ENCODE data around the gene BRD3.

BRD3 gene

GRCh38 chr9:134035041-134036039, 32.5 kb downstream of the BRD3 start:
- DNase-seq = no peak

- DNase-seq = no peak
Observed at GRCh38 chr9:134034215-134035040, 33.4 kb downstream of the BRD3 start.

DNA sequence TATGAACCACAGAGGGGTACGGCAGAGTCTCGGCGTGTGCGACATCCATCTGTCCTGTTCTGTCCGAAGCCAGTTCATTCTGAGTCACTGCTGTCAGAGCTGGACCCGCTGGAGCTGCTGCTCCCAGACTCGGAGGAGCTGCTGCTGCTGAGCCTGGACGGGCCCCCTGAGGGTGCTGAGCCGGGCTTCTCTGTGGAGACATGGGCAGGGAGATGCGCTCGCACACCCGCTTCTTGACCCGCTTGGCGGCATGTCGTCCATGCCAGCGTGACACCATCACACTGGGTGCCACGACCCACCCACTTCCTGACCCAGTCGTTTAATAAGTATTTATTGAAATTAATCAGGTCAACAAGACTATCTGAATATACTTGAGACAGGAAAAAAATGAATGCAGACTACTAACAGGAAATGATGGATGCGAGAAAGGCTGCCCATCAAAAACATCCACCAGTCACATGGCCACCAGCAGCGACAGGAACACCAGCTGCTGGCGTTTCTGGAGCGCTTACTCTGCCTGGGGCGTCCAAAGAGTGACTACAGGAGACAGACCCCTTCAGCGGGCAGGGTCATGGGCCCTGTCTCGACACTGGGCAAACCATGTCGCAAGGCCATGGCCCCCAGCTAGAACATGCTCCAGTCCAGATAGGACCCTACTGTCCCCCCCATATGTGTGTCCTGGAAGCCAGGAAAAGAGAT, 34.2 kb downstream of the BRD3 start:
- no peak for DNase-seq

DNA sequence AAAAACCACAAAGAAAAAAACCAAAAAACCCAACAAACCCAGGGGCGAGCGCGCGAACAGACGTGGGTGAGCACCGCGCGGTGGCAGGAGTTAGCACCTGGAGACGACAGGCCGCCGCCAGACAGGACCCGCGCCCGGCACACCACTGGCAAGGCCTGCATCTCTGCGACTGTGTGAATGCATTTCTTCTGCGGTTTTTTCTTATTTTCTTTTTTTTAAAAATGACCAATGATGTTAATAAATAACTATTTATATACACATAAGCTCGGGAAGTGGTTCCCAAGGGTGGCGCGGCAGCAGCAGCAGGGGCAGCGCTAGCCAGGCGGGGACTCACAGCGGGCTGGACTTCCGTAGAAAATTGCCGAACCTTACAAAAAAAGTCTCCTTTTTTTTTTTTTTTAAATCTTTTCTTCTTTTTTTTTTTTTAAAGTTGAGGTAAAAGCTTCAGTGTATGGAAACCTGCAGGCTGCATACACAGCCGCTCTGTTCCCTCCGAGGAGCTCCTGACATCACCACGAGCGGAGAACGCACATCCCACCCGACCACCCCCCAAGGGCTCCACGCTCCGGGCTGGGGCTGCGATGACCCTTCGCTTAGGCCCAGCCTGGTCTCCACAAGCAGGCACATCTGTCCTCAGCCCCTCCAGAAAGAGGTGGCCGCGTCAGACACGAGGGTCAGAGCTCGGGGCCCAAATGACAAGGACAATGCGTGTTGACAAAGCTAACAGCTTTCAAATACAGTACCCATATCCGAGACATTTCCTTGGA, 35.2 kb downstream of the BRD3 start:
- DNase-seq = no peak

DNA sequence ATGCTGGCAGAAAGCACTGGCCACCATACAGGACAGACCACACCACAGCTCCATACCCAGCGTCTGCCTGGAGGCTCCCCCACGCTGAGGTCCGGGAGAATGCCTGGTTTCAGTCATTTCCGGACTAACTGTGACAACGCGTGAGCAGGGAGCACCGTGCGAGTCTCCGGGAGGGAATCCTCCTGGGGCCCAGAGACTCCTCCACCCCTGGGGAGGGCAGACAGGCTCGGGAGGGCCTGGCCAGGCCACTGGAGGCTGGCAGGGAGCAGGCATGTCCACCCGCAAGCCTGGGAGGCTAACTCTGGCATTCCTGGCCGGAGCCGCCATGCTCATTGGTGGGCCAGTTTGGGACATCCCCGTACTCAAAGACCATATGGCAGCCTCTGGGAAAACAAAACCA, 36.0 kb downstream of the BRD3 start:
- DNase-seq = no peak

- no peak for DNase-seq
Observed at GRCh38 chr9:134030821-134031470, 36.9 kb downstream of the BRD3 start.

DNA sequence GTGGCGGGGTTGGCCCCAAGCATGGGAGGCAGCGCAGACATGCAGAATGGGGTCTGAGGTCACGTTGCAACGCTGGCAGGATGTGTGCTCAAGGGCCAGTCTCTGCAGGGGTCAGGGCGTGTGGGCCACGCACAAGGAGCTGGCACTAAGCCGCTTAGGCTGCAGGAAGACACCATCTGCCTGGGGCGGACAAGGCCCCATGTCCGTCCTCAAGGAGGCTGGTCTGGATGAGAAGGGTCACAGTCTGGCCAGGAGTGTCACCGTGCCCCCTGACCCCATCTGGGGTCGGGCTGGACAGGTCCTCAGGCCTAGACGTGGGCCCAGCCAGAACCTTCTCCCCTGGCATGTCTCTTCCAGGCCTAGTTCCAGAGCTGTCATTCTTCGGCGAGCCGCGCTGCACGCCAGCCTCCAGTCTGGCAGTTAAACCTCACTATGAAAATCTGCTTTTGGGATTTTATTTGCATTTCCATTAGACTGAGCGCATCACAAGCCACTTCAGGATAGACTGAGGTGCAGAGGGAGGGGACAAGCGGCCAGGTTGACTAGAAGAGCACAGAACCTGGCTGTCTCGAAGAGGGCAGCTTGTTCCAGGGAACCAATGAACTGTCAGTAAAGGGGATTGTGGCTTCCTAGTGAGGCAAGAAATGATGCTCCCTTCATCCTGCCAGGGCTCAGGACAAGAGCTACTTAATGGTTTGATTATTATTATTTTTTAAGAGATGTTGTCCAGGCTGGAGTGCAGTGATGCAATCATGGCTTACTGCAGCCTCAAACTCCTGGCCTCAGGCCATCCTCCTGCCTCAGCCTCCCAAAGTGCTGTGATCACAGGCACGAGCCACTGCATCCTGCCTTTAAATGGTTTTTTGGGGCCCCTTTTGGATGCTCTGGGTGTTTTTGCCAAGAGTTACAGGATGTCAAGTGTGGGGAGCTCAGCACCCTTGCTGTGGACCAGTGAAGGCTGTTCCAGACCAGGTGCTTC, 38.3 kb downstream of the BRD3 start:
- peak; percentile 5 for DNase-seq

DNA sequence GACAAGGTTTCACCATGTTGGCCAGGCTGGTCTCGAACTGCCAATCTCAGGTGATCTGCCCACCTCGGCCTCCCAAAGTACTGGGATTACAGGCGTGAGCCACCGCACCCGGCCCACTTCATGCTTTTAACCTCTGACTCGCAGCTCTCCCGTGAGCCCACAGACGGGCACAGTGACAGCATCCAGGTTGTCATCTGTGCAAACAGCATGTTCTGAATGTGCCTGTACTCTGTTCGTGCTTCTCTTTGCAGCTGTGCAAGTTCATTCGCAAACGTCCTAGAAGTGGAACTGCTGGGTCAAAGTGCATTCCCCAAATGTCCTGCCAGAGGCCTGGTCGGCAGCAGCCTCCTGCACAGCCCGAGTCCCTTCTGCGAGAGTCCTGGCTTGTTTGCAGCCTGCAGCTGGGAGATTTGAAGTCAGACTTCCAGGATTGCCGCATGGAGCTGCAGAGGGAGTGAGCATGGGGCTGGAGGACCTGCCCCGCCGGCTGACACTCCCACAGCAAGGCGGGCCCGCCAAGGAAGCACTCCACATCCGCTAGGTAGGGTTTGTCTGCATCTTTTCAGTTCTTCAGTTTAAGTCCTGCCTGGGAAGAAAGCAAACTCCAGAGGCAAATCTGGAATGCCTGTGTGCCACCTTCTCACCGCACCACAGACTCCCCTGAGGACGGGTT, 39.1 kb downstream of the BRD3 start:
- DNase-seq = no peak

GRCh38 chr9:134028076-134028475, 39.8 kb downstream of the BRD3 start:
- DNase-seq = no peak

GRCh38 chr9:134027561-134027960, 40.3 kb downstream of the BRD3 start:
- no peak for DNase-seq

- no peak for DNase-seq
Observed at GRCh38 chr9:134026981-134027380, 40.8 kb downstream of the BRD3 start.

DNA sequence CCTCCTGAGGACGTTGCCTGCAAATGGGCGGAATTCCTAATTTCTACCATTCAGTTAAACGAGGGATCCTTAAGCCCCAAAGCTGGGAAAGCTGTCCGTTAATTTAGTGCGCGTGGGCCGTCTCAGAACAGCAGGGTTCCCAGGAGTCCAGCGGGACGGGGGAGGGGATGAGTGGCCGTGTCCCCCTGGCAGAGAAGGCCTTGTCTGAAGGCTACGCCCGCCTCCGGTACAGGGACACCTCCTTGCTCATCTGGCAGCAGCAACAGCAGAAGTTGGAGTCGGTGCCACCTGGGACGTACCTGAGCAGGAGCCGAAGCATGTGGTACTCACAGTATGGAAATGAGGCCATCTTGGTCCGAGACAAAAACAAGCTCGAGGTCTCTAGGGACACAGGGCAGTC, 41.2 kb downstream of the BRD3 start:
- DNase-seq = peak; percentile 4

- peak; percentile 80 for DNase-seq
Observed at GRCh38 chr9:134025606-134026541, 42.0 kb downstream of the BRD3 start.

DNA sequence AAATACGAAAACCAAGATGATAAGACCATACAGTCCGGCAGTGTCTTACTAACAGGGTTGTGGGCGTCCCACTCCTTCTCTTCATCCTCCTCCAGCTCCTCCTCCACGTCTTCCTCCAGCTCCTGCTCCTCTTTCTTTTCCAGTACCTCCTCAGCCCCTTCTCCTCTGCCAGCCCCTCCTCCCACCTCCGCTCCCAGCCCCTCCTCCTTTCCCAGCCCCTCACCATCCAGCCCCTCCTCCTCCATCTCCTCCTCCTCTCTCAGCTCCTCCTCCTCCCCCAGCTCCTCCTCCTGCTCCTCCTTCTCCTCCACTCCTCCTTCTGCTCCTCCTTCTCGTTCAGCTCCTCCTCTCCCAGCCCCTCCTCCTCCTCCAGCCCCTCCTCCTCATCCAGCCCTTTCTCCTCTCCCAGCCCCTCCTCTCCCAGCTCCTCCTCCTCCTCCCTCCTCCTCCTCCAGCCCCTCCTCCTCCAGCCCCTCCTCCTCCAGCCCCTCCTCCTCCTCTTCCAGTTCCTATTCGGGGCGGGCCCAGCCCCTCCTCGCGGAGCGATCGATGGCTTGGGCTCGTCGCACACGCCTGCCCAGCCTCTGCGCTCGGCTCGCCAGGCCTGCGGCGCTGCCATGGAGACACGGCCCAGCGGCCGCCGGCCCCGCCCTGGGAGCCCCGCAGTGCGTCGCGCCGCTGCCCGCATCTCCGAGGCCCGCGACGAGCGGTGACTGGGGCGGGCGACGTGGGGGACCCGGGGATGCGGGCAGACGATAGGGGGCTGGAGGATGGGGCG, 42.8 kb downstream of the BRD3 start, which contains the start of gene BRD3OS:
Gene BRD3OS, plus strand, starts transcription at position 654 of the 778 bp plus-strand sequence. CDS start 1,267 bp downstream, outside the sequence.
- DNase-seq = peak; percentile 100

- no peak for DNase-seq
Observed at GRCh38 chr9:134024214-134024792, 43.5 kb downstream of the BRD3 start.

GRCh38 chr9:134014946-134015345, 52.9 kb downstream of the BRD3 start:
- no peak for DNase-seq

GRCh38 chr9:134011401-134011800, 56.4 kb downstream of the BRD3 start:
- DNase-seq = no peak

All from eye (tissue), 1 donor.